ENCODE results near the gene GNRH2.
A peak's percentile ranks its signal among the peaks of the same experiment; 100 is the strongest.
"Not testable (repeated sequence)": the region's sequence is repeated elsewhere in the genome, so short reads cannot be mapped to it uniquely, and the experiment has no call there.

GNRH2 gene

DNA sequence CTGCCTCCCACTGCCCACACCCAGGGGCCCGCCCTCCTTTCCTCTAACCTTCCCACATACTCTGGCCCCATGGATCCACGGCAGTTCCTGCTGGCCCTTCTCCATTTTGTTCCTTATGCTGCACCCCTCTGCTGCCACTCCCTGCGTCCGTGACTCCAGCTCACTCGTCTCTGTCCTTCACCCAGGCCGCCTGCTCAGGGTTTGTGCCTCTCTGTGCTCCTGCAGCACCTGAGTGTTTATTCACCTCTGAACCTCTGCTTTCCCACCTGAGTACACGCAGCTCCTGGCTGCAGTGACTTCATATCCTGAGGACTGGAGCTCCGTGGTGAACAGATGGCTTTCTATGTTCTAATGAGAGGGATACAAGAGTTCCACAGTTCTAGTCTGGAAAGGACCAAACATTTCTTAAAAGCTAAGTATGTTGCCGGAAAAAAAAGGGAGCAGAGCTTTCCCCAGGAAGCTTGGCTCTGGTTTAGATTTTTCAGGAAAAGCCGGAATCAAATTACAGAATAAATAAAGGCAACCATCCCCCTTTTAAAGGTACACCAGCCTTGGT lies 1.5 kb upstream of the GNRH2 start:
- no peak for DNase-seq (ENCODE audit: low read depth in 1 of 2, low spot score in 1 of 2)

DNA sequence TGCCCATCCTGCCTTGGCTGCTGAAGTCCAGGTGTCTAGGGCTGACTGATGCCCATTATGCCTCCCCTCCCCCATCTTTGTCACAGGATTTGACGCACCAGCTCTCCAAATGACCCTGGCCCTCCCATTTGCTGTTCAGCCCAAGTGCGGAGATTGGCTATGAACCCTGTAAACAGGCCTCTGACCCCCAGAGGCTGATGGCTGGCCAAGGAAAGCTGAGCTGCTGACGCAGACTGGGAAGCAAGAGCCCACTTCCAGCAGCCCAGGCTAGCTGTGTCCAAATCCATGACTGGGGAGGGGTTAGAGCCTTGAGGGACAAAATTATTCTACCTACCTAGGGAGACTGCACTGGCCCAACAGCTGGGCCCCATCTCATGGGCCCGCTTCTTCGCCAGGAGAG lies 797 bp upstream of the GNRH2 start:
- no peak for DNase-seq (ENCODE audit: low read depth in 1 of 2, low spot score in 1 of 2)

DNA sequence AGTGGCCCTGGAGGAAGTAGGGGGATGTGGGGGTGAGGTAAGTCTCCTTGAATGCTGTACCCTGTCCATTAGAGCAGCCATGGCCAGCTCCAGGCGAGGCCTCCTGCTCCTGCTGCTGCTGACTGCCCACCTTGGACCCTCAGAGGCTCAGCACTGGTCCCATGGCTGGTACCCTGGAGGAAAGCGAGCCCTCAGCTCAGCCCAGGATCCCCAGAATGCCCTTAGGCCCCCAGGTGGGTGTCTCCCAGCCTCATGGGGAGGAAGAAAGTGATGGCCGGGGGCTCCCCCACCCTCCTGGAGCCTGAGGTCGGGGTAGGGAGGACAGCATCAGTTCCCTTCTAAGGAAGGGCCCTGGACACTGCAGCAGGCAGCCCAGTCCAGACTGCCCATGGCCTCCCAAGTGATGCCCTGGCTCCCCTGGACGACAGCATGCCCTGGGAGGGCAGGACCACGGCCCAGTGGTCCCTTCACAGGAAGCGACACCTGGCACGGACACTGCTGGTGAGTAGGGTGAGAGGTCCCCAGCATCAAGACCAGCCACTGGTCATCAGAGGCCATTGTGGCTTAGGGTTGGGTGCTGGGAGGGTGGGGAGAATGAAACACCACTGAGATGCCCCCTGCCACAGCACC lies 1.0 kb downstream of the GNRH2 start:
- DNase-seq (ENCODE audit: low read depth in 1 of 2, low spot score in 1 of 2) = no peak

DNA sequence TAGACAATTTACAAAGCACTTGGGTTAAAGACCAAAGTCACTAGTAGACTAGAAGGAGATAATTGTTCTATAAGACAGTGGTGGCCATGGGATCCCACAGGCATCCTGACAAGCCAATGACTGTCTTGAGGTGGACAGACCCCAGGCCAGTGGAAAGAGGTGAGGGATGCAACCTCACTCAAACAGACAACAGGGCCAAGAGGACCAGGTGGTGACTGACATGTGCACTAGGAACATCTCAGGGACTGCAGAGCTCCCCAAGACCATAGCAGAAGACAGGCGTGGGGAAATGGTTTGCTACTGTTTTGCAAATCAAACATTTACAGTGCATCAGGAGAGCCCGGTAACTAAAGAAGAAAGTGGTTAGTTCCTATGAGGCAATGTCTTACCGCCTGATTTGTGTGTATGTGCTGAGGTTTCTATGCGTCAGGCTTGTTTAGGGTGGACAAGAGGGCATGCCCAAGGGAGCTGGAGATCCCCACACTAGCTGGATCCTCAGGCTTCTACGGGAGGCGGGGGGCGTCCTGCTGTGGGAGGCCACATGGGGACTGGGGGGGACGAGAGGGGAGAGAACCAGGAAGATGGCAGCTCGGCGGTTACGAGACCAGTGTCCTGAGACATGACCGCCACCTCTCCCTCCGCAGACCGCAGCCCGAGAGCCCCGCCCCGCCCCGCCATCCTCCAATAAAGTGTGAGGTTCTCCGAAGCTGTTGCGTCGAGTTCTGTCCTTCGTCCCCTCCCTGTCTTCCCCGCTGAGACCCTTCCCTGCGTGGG lies 1.8 kb downstream of the GNRH2 start:
- peak in 1 of 2 donors; percentile 12 for DNase-seq (ENCODE audit: low read depth in 1 of 2, low spot score in 1 of 2)

DNA sequence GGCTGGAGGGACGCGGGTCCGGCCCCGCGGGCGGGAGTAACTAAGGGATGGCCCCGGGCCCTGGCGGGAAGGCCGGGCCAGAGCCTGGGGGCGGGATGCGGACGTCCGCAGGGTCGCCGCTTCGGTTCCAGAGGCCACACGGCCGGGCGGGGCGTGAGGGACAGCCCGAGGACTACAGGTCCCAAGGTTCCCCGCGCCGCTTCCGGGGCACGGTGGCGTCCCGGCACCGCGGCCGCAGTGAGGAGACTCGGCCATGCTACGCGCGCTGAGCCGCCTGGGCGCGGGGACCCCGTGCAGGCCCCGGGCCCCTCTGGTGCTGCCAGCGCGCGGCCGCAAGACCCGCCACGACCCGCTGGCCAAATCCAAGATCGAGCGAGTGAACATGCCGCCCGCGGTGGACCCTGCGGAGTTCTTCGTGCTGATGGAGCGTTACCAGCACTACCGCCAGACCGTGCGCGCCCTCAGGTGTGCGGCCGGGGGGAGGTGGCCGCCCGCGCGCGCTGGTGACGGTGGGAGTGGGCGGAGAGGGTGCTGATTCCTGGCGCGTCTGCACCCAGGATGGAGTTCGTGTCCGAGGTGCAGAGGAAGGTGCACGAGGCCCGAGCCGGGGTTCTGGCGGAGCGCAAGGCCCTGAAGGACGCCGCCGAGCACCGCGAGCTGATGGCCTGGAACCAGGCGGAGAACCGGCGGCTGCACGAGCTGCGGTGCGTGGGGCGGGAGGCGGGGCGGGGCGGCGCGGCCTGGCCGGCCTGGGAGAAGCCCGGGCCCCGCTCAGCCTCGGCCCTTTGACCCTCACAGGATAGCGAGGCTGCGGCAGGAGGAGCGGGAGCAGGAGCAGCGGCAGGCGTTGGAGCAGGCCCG lies 2.6 kb downstream of the GNRH2 start, which contains the start of gene MRPS26:
Gene MRPS26, plus strand, starts transcription at position 237 of the 861 bp plus-strand sequence. Its CDS starts 17 bp downstream, at position 254.
- peak; percentile 53 to 67 for DNase-seq (ENCODE audit: low read depth in 1 of 2, low spot score in 1 of 2)

DNA sequence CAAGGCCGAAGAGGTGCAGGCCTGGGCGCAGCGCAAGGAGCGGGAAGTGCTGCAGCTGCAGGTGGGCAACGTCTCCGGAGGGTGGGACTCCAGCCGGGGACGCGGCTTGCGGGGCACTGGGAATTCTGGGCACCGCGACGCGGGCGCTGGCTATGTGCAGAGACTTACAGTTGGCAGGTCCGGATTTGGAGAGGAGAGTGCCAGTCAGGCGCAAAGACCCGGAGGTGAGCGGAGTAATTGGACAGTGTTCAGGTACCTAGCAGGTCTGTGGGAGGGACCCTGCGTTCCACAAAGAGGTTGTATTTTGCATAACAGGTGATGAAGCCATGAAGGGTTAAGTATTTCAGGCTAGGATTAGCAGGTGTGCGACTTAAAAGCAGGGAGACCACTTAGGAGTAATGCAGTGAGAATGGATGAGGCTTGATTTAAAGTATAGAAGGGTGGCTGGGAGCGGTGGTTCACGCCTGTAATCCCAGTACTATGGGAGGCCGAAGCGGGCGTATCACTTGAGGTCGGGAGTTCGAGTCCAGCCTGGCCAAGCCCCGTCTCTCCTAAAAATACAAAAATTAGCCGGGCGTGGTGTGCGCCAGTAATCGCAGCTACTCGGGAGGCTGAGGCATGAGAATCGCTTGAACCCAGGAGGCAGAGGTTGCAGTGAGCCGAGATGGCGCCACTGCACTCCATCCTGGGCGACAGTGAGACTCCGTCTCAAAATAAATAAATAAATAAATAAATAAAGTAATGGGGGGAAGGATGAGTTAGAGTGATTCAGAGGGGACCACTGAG lies 3.4 kb downstream of the GNRH2 start:
- DNase-seq (ENCODE audit: low read depth in 1 of 2, low spot score in 1 of 2) = no peak

DNA sequence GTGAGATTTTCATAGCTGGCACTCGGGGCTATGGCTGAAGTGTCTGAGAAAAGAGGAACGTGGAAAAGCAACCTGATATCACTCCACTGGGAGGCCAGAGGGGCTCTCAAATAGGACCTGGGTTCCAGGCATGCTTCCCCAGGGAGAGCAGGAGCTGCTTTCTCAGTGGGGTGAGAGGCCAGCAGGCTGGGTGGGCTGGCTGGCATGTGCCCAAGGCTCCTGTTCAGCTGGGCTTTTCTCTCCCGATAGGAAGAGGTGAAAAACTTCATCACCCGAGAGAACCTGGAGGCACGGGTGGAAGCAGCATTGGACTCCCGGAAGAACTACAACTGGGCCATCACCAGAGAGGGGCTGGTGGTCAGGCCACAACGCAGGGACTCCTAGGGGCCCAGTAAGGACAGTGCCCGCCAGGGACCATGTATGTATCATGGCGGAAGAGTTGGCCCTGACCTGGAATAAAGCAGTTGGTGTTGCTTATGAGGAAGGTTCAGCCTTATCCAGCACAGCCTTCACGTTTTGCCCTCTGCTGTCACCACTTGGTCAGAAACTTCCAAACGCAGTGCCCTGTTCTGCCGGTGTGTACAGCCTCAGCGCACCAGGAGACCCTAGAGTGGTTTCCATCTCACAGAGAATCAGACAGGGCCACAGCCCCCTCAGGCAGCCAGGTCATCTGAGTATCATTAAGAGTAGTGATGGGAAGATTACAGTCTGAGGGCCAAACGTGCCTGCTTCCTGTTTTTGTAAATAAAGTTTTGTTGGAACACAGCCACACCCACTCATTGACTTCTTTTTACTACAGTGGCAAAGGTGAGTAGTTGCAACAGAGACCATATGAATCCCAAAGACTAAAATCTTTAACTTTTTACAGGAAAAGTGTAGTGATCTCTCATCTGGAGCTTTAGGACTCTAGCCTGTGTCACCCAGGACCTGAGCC lies 4.3 kb downstream of the GNRH2 start:
- DNase-seq (ENCODE audit: low read depth in 1 of 2, low spot score in 1 of 2) = no peak

DNA sequence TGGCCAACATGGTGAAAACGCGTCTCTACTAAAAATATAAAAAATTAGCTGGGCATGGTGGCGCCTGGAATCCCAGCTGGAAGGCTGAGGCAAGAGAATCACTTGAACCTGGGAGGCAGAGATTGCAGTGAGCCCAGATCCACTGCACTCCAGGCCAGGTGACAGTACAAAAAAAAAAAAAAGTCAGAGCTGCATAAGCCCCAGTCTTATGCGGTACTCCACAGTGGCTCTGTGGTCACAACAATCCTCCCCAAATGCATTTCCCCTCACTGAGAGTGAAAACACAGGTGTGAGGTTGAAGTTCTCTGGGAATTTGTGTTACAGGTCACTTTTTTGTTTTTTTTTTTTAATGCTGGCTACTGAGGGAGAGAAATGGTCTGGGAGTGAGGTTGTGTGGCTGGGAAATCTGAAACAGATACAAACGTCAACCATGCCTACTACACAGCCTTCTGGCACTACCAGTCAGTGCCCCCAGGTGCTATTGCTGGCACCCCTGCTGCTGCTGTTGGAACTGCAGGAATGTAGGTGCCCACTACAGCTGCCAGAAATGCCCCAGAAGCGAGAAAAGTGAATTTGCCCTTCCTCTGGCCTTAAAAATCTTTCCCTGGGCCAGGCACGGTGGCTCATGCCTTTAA lies 8.1 kb downstream of the GNRH2 start:
- DNase-seq (ENCODE audit: low read depth in 1 of 2, low spot score in 1 of 2) = no peak

DNA sequence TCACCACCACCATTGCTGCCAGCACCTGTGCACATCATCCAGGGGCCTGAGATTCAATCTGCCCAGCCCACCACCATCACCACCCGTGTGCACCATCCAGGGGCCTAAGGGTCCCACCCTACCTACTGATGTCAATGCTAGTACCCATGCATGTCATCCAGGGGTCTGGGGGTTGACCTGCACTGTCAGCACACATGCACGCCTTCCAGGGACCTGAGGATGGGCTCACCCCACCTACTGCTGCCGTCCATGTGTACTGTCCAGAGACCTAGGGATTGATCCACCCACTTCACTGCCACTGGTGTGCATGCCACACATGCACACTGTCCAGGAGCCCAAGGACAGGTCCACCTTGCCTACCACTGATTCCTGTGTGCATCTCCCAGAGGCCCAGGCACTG lies 16.1 kb downstream of the GNRH2 start:
- no peak for DNase-seq (ENCODE audit: low read depth in 1 of 2, low spot score in 1 of 2)

DNA sequence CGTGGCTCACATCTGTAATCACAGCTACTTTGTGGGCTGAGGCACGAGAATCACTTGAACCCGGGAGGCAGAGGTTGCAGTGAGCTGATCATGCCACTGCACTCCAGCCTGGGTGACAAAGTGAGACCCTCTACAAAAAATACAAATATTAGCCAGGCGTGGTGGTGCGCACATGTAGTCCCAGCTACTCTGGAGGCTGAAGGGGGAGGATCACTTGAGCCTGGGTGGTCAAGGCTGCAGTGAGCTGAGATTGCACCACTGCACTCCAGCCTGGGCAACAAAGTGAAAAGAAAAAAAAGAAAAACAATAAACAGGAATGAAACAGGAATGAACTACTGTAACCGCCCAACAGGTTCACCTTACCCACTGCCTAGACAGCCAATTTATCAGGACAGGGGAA lies 20.7 kb downstream of the GNRH2 start:
- DNase-seq (ENCODE audit: low read depth in 1 of 2, low spot score in 1 of 2) = not testable (repeated sequence)

DNA sequence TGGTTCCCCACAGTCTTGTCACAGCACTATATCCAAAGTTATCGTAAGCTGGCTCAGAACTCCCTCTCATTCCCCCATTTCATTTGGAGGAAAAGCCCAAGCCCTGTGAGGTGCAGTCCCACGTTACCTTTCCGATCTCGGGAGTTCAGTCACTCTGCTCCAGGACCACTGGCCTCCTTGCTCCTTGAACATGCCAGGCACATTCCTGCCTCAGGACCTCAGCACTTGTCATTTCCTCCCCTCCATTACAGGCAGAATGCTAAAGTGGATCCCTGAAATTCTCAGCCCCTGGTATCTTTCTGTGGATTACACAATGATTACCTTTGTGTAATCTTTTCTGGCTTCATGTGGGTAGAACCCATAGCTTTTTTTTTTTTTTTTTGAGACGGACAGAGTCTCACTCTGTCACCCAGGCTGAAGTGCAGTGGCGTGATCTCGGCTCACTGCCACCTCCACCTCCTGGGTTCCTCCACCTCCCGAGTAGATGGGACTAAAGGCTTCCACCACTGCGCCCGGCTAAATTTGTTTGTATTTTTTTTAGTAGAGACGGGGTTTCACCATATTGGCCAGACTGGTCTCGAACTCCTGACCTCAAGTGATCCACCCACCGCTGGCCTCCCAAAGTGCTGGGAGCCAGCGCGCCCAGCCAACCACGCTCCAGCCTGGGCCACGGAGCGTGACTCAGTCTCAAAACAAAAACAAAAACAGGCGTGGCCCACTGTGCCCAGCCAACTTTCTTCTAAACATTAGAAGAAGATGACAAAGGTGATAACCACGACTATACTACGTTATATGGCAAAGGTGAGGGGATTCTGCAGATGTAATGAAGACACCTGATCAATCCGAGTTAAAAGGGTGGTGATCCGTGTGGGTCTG lies 24.0 kb downstream of the GNRH2 start:
- DNase-seq (ENCODE audit: low read depth in 1 of 2, low spot score in 1 of 2) = no peak

DNA sequence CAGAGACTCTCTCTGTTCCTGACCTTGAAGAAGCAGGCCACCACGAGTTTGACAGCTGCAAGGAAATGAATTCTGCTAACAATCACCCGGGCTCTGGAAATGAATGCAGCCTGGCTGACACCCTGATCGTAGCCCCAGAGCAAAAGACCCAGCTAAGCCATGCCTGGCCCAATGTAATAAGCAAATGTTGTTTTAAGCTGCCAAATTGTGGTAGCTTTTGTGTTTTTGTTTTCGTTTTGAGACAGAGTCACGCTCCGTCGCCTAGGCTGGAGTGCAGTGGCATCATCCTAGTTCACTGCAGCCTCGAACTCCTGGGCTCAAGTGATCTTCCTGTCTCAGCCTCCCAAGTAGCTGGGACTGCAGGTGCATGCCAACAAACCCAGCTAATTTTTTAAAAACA lies 24.7 kb downstream of the GNRH2 start:
- DNase-seq (ENCODE audit: low read depth in 1 of 2, low spot score in 1 of 2) = no peak

DNA sequence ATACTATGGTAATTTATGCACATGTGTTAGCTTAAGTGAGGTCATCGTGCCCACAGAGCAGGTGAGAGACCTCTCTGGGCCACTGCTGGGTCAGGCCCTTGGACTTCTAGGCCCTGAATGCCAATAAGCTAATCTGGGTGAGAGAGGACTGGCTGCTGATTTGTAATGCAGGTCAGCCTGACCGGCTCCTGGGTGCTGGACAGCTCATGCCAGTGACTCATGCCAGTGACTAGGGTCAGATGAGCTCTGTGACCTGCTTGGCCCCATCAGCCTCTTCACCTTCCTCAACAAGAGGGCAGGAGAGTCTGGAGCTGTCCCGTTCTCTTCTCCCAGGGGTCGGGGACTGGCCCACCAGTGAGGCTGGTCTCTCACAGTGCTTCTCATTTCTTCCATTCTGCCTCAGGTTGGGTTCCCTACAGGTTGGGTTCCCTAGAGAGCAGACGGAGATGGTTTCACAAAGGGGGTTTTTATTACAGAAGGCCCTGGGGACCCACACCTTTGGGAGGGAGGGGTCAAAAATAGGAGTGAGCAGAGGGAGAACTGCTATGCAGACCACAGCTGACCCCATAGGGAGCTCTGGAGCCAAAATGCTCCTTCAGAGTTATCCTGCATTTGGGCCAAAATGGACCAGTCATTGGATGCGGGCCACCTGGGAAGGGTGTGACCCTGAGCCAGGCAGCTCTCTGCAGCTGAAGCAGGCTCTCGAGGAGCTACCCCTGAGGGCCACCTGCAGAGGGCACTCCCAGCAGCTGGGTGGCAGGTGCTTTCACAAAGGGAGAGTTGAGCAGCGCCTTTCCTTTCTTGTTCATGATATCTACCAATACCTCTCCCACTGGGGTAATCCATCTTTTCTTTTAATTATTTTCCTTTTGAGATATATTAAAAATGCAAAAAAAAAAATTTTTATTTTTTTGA lies 25.8 kb downstream of the GNRH2 start:
- no peak for DNase-seq (ENCODE audit: low read depth in 1 of 2, low spot score in 1 of 2)

DNA sequence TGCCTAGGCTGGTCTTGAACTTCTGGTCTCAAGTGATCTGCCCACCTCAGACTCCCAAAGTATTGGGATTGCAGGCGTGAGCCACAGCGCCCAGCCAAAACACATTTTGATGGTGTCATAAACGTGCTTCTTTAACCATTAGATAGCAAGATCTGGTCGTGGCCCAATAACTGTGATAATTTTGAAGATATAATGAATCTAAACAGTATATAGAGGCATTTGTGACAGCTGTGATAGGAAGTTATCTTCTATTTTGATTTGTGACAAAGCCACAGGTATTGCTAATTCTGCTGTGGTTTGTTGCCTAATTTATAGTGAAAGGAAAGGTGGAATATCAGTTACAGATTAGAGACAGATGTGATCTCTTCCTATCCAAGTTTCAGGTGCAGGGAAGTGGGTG lies 27.3 kb downstream of the GNRH2 start:
- no peak for DNase-seq (ENCODE audit: low read depth in 1 of 2, low spot score in 1 of 2)

DNA sequence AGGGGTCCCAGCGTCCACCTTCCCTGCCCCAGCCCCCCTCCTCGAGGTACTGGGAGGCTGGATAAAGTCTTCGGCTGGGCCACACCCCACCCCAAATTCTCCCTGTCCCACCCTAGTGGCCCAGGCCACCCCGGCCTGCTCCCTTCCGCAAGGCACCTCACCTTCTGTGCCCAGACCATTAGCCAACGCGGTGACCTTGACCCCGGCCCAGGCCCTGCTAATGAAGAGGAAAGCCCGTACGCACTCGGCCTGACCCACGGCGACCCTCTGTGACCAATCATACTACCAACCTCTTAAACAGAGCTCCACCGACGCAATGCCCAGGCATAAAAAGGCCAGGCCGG lies 27.8 kb downstream of the GNRH2 start:
- DNase-seq (ENCODE audit: low read depth in 1 of 2, low spot score in 1 of 2) = no peak

DNA sequence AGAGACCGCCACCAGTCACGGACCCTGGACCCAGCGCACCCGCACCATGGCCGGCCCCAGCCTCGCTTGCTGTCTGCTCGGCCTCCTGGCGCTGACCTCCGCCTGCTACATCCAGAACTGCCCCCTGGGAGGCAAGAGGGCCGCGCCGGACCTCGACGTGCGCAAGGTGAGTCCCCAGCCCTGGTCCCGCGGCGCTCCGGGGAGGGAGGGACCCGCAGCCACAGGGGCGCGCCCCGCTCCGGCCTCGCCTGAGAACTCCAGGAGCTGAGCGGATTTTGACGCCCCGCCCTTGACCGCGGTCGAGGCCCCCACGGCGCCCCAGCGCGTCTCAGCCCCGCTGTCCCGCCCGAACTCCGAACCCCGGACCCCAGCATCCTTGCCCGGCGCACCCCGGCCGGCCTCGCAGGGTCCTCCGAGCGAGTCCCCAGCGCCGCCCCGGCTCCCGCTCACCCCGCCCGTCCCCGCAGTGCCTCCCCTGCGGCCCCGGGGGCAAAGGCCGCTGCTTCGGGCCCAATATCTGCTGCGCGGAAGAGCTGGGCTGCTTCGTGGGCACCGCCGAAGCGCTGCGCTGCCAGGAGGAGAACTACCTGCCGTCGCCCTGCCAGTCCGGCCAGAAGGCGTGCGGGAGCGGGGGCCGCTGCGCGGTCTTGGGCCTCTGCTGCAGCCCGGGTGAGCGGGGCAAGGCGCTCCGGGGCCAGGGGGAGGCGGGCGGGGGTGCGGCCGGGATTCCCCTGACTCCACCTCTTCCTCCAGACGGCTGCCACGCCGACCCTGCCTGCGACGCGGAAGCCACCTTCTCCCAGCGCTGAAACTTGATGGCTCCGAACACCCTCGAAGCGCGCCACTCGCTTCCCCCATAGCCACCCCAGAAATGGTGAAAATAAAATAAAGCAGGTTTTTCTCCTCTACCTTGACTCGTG lies 28.4 kb downstream of the GNRH2 start, which contains the start of gene OXT:
Gene OXT, plus strand, starts transcription at position 11 of the 920 bp plus-strand sequence. Its CDS starts 36 bp downstream, at position 47.
- DNase-seq (ENCODE audit: low read depth in 1 of 2, low spot score in 1 of 2) = peak; percentile 46 to 55
